Calu3 (cell line): ENCODE results near the gene VPS41. TPM values are rescaled to one million over a fixed set of nuclear protein-coding genes. Genes with fewer than 3 reads are reported as not detected.

Experiments used
- BruUV-seq: library from RNA; stranded (reverse); fragments of 400-500 nt; replicated peaks from 2 replicates; lab custom pipeline; 2021; lab: Mats Ljungman, UMichigan
- CTCF ChIA-PET: fragments of 300-600 bp; sonication (Branson Sonifier 250); formaldehyde crosslinking; loops from one replicate; lab custom pipeline; 2022; ENCODE audit warnings: antibody characterized with exemption; lab: Charles Lee
- DNase-seq: peaks from one replicate; pipeline ENCODE4 v3.0.0; 2022
- H3K27ac Mint-ChIP-seq: one replicate; pipeline ENCODE4 v1.8.0; 2022; ENCODE audit warnings: mixed read lengths; ENCODE audit not compliant: unreplicated experiment
- H3K27me3 Mint-ChIP-seq: one replicate; pipeline ENCODE4 v1.8.0; 2022; ENCODE audit warnings: mixed read lengths; ENCODE audit not compliant: unreplicated experiment
- H3K36me3 Mint-ChIP-seq: one replicate; pipeline ENCODE4 v1.8.0; 2022; ENCODE audit warnings: mild to moderate bottlenecking, moderate library complexity, mixed read lengths; ENCODE audit not compliant: insufficient read depth, unreplicated experiment
- H3K4me1 Mint-ChIP-seq: one replicate; pipeline ENCODE4 v1.8.0; 2022; ENCODE audit warnings: mild to moderate bottlenecking, low read depth, mixed read lengths; ENCODE audit not compliant: unreplicated experiment
- H3K4me3 Mint-ChIP-seq: one replicate; pipeline ENCODE4 v1.8.0; 2022; ENCODE audit warnings: mild to moderate bottlenecking, low read depth, moderate library complexity, mixed read lengths; ENCODE audit not compliant: unreplicated experiment
- H3K9me3 Mint-ChIP-seq: one replicate; pipeline ENCODE4 v1.8.0; 2022; ENCODE audit warnings: low read depth, mixed read lengths; ENCODE audit not compliant: unreplicated experiment
- CTCF ChIP-seq: fragments of 200-600 bp; IDR thresholded peaks from one replicate; pipeline ENCODE4 v1.8.0; 2022; ENCODE audit warnings: antibody characterized with exemption; ENCODE audit not compliant: unreplicated experiment
- intact Hi-C: fragments of 100-400 bp; cut with micrococcal nuclease; formaldehyde crosslinking; loops from one replicate; pipeline ENCODE4 v1.10.0; 2022; ENCODE audit not compliant: unreplicated experiment
- total RNA-seq: library from RNA; stranded (reverse); gene quantifications from 2 replicates; pipeline ENCODE4 v1.2.3, GENCODE V29; 2022

The VPS41 gene
- total RNA-seq, 1 experiment from 2014 or later: 292 TPM

GRCh38 chr7:38840736-38841460, 68.1 kb downstream of the VPS41 start:
- TF ChIP-seq CTCF: no peak
- H3K27ac Mint-ChIP-seq: peak overlapping the region; percentile 8
- H3K36me3 Mint-ChIP-seq: no peaks in the 10 kb centered on the region

GRCh38 chr7:38839851-38840250, 69.1 kb downstream of the VPS41 start:
- no peak for TF ChIP-seq CTCF
- no TSS peak for BruUV-seq
- peaks cover 2% of the 10 kb centered on the region for H3K9me3 Mint-ChIP-seq
- no peak overlapping the region for H3K27ac Mint-ChIP-seq
- H3K27me3 Mint-ChIP-seq: no peaks in the 10 kb centered on the region
- H3K4me3 Mint-ChIP-seq: no peak overlapping the region
- no peaks in the 10 kb centered on the region for H3K36me3 Mint-ChIP-seq
- intact Hi-C loops: no loop called here
- H3K4me1 Mint-ChIP-seq: peaks cover 43% of the 10 kb centered on the region
- CTCF ChIA-PET: no interaction called here
- no peak for DNase-seq

More at GRCh38 chr7:38840736-38841460, 68.1 kb downstream of the VPS41 start:
- H3K27me3 Mint-ChIP-seq: no peaks in the 10 kb centered on the region
- DNase-seq: no peak
- peaks cover 41% of the 10 kb centered on the region for H3K4me1 Mint-ChIP-seq
- CTCF ChIA-PET: no interaction called here
- intact Hi-C loops: no loop called here
- H3K4me3 Mint-ChIP-seq: no peak overlapping the region
- peaks cover 2% of the 10 kb centered on the region for H3K9me3 Mint-ChIP-seq
- BruUV-seq: no TSS peak

GRCh38 chr7:38838725-38839385, 70.1 kb downstream of the VPS41 start:
- Mint-ChIP-seq H3K27me3 (no peaks in the 10 kb centered on the region), H3K4me3 (no peak overlapping the region), H3K27ac (no peak overlapping the region), H3K4me1 (peaks cover 46% of the 10 kb centered on the region), H3K9me3 (peaks cover 2% of the 10 kb centered on the region), H3K36me3 (no peaks in the 10 kb centered on the region)
- intact Hi-C loops: no loop called here
- DNase-seq: no peak
- no peak for TF ChIP-seq CTCF
- CTCF ChIA-PET: no interaction called here
- no TSS peak for BruUV-seq

GRCh38 chr7:38834357-38834756, 74.6 kb downstream of the VPS41 start:
- peaks cover 69% of the 10 kb centered on the region for H3K4me1 Mint-ChIP-seq
- no peak for TF ChIP-seq CTCF
- BruUV-seq: no TSS peak
- no peaks in the 10 kb centered on the region for H3K9me3 Mint-ChIP-seq
- H3K4me3 Mint-ChIP-seq: no peak overlapping the region
- CTCF ChIA-PET: no interaction called here
- H3K27me3 Mint-ChIP-seq: no peaks in the 10 kb centered on the region
- intact Hi-C loops: no loop called here
- DNase-seq: no peak
- peaks cover 17% of the 10 kb centered on the region for H3K36me3 Mint-ChIP-seq
- H3K27ac Mint-ChIP-seq: peak overlapping the region; percentile 21
